Measurements from ENCODE around the gene BTBD18. TPM values are rescaled to one million over a fixed set of nuclear protein-coding genes. Genes with fewer than 3 reads are reported as not detected.
A peak's percentile ranks its signal among the peaks of the same experiment; 100 is the strongest.

BTBD18 gene
- total RNA-seq, 1 donor from 2014 or later, result not detected

GRCh38 chr11:57793351-57794115 is 41.9 kb upstream of the BTBD18 start:
- peaks cover 16% of the 10 kb centered on the region for H3K4me1 Mint-ChIP-seq
- no peak overlapping the region for H3K4me3 Mint-ChIP-seq
- no peaks in the 10 kb centered on the region for H3K27me3 Mint-ChIP-seq (ENCODE audit: low read depth)
- peaks cover 26% of the 10 kb centered on the region for H3K36me3 Mint-ChIP-seq (ENCODE audit: low read depth)
- TF ChIP-seq CTCF (conservative IDR thresholded peaks at IDR 0.05), result no peak
- no peak overlapping the region for H3K27ac Mint-ChIP-seq (ENCODE audit: unreplicated experiment)
- DNase-seq (ENCODE audit: low read depth, low spot score), result no peak
- H3K9me3 Mint-ChIP-seq, result no peaks in the 10 kb centered on the region

- H3K27ac Mint-ChIP-seq (ENCODE audit: unreplicated experiment), result no peak overlapping the region
- peaks cover 24% of the 10 kb centered on the region for H3K36me3 Mint-ChIP-seq (ENCODE audit: low read depth)
- no peak for TF ChIP-seq CTCF (conservative IDR thresholded peaks at IDR 0.05)
- no peak overlapping the region for H3K4me3 Mint-ChIP-seq
- peaks cover 18% of the 10 kb centered on the region for H3K4me1 Mint-ChIP-seq
- H3K9me3 Mint-ChIP-seq, result no peaks in the 10 kb centered on the region
- no peaks in the 10 kb centered on the region for H3K27me3 Mint-ChIP-seq (ENCODE audit: low read depth)
- DNase-seq (ENCODE audit: low read depth, low spot score), result no peak
These were observed 41.3 kb upstream of the BTBD18 start for GRCh38 chr11:57792870-57793269.

DNA sequence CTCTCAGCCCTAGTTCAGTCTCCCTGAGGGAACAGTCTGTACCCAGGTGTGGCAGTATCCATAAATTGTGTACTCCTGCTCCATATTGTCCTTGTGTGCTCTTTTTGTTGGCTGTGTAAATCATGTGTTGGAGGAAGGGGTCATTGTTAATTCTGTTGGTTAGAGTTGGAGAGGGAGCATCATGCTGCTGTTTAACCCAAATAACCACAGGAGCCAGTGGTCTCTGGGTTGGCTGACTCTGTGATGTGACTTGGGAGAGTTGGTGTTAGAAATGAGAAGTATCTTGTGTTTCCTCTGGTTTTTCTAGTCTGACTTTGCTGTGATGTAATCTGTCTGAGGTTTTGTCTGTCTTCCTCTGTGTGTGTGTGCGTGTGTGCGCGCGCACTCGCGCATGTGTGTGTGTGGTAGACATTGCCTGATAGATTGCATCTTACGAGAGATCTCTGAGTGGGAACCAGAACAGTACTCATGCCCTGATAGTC is 40.5 kb upstream of the BTBD18 start:
- Mint-ChIP-seq H3K4me3 (no peak overlapping the region), H3K27ac (ENCODE audit: unreplicated experiment) (peak overlapping the region; percentile 16), H3K4me1 (peaks cover 26% of the 10 kb centered on the region)

DNA sequence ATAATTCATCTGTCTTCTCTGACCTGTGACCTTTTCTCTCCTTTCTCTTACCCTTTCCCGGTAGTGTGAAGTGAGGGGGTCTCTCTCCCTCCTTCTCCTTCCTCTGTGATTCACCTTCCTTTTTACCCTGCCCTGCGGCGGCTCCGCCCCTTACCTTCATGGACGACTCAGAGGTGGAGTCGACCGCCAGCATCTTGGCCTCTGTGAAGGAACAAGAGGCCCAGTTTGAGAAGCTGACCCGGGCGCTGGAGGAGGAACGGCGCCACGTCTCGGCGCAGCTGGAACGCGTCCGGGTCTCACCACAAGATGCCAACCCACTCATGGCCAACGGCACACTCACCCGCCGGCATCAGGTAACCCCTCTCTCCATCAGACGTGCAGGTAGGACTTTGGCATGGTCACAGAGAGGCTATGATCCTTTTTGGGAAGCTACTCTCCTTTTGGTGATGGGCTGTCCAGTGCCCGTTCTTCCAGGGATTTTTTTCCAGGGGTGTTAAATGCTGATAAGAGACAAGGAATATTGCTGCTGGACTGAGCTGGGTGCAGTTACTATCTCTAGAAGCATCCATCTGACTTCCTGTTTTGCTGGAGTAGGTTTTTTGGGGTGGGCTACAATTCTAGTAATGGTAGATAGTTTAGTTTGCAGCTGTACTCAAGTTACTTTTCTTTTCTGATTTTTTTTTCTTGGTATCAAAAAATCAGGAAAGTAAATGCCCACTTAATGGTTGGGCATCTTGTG is 39.9 kb upstream of the BTBD18 start:
- no peak for TF ChIP-seq CTCF (conservative IDR thresholded peaks at IDR 0.05)

More for the DNA sequence above, 40.5 kb upstream of the BTBD18 start:
- no peak for DNase-seq (ENCODE audit: low read depth, low spot score)
- H3K9me3 Mint-ChIP-seq, result no peaks in the 10 kb centered on the region
- no peaks in the 10 kb centered on the region for H3K27me3 Mint-ChIP-seq (ENCODE audit: low read depth)
- peaks cover 24% of the 10 kb centered on the region for H3K36me3 Mint-ChIP-seq (ENCODE audit: low read depth)
- TF ChIP-seq CTCF (conservative IDR thresholded peaks at IDR 0.05), result no peak

DNA sequence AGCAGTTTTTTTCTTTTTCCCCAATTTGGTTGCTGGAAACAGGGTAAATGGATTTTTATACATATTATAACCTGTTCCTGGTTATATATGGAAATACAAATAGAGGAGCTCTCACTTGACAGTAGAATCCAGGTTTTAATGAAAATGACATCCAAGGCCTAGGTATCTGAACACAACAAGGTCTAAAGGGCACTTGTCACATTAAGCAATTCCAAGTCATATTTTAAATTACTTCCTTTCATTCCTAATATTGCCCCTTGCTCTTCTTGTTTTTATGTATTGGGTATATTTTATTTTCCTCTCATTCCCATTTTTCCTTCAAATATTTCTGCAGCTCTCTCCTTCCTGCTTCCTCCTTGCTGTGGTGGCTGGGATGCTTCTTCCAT is 37.1 kb upstream of the BTBD18 start:
- Mint-ChIP-seq H3K27ac (ENCODE audit: unreplicated experiment) (no peak overlapping the region), H3K4me1 (peaks cover 30% of the 10 kb centered on the region)

More for the DNA sequence above, 39.9 kb upstream of the BTBD18 start:
- no peaks in the 10 kb centered on the region for H3K27me3 Mint-ChIP-seq (ENCODE audit: low read depth)
- H3K4me1 Mint-ChIP-seq, result peaks cover 31% of the 10 kb centered on the region
- no peak overlapping the region for H3K27ac Mint-ChIP-seq (ENCODE audit: unreplicated experiment)
- H3K4me3 Mint-ChIP-seq, result no peak overlapping the region
- no peak for DNase-seq (ENCODE audit: low read depth, low spot score)
- H3K9me3 Mint-ChIP-seq, result no peaks in the 10 kb centered on the region
- H3K36me3 Mint-ChIP-seq (ENCODE audit: low read depth), result peaks cover 20% of the 10 kb centered on the region

More for the DNA sequence above, 37.1 kb upstream of the BTBD18 start:
- no peak for DNase-seq (ENCODE audit: low read depth, low spot score)
- no peak for TF ChIP-seq CTCF (conservative IDR thresholded peaks at IDR 0.05)
- Mint-ChIP-seq H3K4me3 (no peak overlapping the region), H3K27me3 (ENCODE audit: low read depth) (no peaks in the 10 kb centered on the region), H3K9me3 (no peaks in the 10 kb centered on the region), H3K36me3 (ENCODE audit: low read depth) (peaks cover 7% of the 10 kb centered on the region)

Measured in neural crest cell (in vitro differentiated cells).